Measurements from ENCODE around the gene SUGP2. TPM values are rescaled to one million over a fixed set of nuclear protein-coding genes. Genes with fewer than 3 reads are reported as not detected.

Gene SUGP2
- total and polyA plus RNA-seq, 2 experiments from 2014 or later = 102 to 109 TPM

DNA sequence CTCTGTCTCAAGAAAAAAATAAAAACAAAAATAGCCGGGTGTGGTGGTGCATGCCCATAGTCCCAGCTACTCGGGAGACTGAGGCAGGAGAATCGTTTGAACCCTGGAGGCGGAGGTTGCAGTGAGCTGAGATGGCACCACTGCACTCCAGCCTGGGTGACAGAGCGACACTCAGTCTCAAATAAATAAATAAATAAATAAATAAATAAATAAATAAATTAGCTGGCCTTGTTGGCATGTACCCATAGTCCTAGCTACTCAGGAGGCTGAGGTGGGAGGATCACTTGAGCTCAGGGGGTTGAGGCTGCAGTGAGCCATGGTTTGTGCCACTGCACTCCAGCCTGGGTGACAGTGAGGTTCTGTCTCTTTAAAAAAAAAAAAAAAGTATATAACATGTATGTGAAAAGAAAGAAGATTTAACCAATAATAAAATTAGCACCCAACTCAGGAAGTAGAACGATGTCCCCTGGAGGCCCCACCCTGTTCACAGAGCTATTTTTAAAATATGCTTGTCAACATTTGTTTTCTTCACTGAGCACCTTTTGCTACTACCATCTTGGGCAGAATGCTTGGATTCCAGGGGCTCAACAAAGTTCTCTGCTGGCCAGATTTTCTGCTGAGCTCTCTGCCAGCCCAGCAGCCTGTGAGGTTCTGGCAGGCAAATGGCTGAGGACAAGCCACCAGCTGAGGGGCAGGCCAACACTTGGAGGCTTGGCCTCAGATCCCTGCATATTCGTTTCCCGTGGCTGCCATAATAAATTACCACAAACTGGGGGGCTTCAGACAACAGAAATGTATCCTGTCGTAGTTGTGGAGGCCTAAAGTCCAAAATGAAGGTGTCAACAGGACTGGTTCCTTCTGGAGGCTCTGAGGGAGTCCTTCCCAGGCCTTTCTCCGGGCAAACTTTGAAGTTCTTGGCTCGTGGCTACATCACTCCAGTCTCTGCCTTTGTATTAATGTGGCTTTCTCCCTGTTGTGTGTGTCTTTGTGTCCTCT is 35.6 kb upstream of the SUGP2 start:
- H3K27ac Mint-ChIP-seq = no peak overlapping the region
- Histone ChIP-seq H3K27ac (ENCODE audit: low read depth) (no peak overlapping the region), H3K4me3 (no peak overlapping the region), H3K4me2 (no peak overlapping the region), H3K9me2 (ENCODE audit: insufficient read depth) (no peaks in the 10 kb centered on the region), H3K79me2 (replicated peaks; ENCODE audit: insufficient read depth) (no peaks in the 10 kb centered on the region), H3F3A (replicated peaks; ENCODE audit: low read depth) (no peaks in the 10 kb centered on the region; the same call in 1 of the 2 replicates), H2AFZ (no peak overlapping the region), H3K4me1 (ENCODE audit: insufficient read depth) (peaks cover 11% of the 10 kb centered on the region), H3K27me3 (ENCODE audit: insufficient read depth) (peaks cover 58% of the 10 kb centered on the region), H3K36me3 (ENCODE audit: insufficient read depth) (no peaks in the 10 kb centered on the region), H4K20me1 (replicated peaks; ENCODE audit: insufficient read depth) (no peaks in the 10 kb centered on the region; the same call in 1 of the 2 replicates)
- TF ChIP-seq EZH2 (IDR thresholded peaks at IDR 0.05; ENCODE audit: low read depth, unreplicated experiment) = no peak
- TF ChIP-seq, protein P1, sequence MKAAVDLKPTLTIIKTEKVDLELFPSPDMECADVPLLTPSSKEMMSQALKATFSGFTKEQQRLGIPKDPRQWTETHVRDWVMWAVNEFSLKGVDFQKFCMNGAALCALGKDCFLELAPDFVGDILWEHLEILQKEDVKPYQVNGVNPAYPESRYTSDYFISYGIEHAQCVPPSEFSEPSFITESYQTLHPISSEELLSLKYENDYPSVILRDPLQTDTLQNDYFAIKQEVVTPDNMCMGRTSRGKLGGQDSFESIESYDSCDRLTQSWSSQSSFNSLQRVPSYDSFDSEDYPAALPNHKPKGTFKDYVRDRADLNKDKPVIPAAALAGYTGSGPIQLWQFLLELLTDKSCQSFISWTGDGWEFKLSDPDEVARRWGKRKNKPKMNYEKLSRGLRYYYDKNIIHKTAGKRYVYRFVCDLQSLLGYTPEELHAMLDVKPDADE (IDR thresholded peaks at IDR 0.05) = no peak
- no peak for TF ChIP-seq ZNF331 (CRISPR knock-in tag; IDR thresholded peaks at IDR 0.05; ENCODE audit: low read depth)
- TF ChIP-seq, protein P2, sequence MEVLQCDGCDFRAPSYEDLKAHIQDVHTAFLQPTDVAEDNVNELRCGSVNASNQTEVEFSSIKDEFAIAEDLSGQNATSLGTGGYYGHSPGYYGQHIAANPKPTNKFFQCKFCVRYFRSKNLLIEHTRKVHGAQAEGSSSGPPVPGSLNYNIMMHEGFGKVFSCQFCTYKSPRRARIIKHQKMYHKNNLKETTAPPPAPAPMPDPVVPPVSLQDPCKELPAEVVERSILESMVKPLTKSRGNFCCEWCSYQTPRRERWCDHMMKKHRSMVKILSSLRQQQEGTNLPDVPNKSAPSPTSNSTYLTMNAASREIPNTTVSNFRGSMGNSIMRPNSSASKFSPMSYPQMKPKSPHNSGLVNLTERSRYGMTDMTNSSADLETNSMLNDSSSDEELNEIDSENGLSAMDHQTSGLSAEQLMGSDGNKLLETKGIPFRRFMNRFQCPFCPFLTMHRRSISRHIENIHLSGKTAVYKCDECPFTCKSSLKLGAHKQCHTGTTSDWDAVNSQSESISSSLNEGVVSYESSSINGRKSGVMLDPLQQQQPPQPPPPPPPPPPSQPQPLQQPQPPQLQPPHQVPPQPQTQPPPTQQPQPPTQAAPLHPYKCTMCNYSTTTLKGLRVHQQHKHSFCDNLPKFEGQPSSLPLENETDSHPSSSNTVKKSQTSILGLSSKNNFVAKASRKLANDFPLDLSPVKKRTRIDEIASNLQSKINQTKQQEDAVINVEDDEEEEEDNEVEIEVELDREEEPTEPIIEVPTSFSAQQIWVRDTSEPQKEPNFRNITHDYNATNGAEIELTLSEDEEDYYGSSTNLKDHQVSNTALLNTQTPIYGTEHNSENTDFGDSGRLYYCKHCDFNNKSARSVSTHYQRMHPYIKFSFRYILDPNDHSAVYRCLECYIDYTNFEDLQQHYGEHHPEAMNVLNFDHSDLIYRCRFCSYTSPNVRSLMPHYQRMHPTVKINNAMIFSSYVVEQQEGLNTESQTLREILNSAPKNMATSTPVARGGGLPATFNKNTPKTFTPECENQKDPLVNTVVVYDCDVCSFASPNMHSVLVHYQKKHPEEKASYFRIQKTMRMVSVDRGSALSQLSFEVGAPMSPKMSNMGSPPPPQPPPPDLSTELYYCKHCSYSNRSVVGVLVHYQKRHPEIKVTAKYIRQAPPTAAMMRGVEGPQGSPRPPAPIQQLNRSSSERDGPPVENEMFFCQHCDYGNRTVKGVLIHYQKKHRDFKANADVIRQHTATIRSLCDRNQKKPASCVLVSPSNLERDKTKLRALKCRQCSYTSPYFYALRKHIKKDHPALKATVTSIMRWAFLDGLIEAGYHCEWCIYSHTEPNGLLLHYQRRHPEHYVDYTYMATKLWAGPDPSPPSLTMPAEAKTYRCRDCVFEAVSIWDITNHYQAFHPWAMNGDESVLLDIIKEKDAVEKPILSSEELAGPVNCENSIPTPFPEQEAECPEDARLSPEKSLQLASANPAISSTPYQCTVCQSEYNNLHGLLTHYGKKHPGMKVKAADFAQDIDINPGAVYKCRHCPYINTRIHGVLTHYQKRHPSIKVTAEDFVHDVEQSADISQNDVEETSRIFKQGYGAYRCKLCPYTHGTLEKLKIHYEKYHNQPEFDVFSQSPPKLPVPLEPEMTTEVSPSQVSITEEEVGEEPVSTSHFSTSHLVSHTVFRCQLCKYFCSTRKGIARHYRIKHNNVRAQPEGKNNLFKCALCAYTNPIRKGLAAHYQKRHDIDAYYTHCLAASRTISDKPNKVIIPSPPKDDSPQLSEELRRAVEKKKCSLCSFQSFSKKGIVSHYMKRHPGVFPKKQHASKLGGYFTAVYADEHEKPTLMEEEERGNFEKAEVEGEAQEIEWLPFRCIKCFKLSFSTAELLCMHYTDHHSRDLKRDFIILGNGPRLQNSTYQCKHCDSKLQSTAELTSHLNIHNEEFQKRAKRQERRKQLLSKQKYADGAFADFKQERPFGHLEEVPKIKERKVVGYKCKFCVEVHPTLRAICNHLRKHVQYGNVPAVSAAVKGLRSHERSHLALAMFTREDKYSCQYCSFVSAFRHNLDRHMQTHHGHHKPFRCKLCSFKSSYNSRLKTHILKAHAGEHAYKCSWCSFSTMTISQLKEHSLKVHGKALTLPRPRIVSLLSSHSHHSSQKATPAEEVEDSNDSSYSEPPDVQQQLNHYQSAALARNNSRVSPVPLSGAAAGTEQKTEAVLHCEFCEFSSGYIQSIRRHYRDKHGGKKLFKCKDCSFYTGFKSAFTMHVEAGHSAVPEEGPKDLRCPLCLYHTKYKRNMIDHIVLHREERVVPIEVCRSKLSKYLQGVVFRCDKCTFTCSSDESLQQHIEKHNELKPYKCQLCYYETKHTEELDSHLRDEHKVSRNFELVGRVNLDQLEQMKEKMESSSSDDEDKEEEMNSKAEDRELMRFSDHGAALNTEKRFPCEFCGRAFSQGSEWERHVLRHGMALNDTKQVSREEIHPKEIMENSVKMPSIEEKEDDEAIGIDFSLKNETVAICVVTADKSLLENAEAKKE (CRISPR knock-in tag; IDR thresholded peaks at IDR 0.05) = no peak
- TF ChIP-seq CREB1 (CRISPR knock-in tag; IDR thresholded peaks at IDR 0.05; ENCODE audit: low read depth) = no peak
- no peak for TF ChIP-seq JUNB (IDR thresholded peaks at IDR 0.05; ENCODE audit: unreplicated experiment)
- TF ChIP-seq POLR2AphosphoS5 (IDR thresholded peaks at IDR 0.05; ENCODE audit: low read depth) = no peak
- TF ChIP-seq EZH2phosphoT487 (IDR thresholded peaks at IDR 0.05; ENCODE audit: unreplicated experiment) = no peak
- no peak for TF ChIP-seq ZNF114 (CRISPR knock-in tag; IDR thresholded peaks at IDR 0.05)
- TF ChIP-seq, protein P3, sequence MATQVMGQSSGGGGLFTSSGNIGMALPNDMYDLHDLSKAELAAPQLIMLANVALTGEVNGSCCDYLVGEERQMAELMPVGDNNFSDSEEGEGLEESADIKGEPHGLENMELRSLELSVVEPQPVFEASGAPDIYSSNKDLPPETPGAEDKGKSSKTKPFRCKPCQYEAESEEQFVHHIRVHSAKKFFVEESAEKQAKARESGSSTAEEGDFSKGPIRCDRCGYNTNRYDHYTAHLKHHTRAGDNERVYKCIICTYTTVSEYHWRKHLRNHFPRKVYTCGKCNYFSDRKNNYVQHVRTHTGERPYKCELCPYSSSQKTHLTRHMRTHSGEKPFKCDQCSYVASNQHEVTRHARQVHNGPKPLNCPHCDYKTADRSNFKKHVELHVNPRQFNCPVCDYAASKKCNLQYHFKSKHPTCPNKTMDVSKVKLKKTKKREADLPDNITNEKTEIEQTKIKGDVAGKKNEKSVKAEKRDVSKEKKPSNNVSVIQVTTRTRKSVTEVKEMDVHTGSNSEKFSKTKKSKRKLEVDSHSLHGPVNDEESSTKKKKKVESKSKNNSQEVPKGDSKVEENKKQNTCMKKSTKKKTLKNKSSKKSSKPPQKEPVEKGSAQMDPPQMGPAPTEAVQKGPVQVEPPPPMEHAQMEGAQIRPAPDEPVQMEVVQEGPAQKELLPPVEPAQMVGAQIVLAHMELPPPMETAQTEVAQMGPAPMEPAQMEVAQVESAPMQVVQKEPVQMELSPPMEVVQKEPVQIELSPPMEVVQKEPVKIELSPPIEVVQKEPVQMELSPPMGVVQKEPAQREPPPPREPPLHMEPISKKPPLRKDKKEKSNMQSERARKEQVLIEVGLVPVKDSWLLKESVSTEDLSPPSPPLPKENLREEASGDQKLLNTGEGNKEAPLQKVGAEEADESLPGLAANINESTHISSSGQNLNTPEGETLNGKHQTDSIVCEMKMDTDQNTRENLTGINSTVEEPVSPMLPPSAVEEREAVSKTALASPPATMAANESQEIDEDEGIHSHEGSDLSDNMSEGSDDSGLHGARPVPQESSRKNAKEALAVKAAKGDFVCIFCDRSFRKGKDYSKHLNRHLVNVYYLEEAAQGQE (IDR thresholded peaks at IDR 0.05; ENCODE audit: unreplicated experiment) = no peak
- TF ChIP-seq STAT1 (IDR thresholded peaks at IDR 0.05; ENCODE audit: unreplicated experiment) = no peak
- TF ChIP-seq NANOG (IDR thresholded peaks at IDR 0.05; ENCODE audit: borderline replicate concordance) = no peak
- TF ChIP-seq, protein P4, sequence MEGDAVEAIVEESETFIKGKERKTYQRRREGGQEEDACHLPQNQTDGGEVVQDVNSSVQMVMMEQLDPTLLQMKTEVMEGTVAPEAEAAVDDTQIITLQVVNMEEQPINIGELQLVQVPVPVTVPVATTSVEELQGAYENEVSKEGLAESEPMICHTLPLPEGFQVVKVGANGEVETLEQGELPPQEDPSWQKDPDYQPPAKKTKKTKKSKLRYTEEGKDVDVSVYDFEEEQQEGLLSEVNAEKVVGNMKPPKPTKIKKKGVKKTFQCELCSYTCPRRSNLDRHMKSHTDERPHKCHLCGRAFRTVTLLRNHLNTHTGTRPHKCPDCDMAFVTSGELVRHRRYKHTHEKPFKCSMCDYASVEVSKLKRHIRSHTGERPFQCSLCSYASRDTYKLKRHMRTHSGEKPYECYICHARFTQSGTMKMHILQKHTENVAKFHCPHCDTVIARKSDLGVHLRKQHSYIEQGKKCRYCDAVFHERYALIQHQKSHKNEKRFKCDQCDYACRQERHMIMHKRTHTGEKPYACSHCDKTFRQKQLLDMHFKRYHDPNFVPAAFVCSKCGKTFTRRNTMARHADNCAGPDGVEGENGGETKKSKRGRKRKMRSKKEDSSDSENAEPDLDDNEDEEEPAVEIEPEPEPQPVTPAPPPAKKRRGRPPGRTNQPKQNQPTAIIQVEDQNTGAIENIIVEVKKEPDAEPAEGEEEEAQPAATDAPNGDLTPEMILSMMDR (conservative IDR thresholded peaks at IDR 0.05; ENCODE audit: low read depth in 2 of 2) = no peak
- H3K36me3 Mint-ChIP-seq (ENCODE audit: low read depth) = no peaks in the 10 kb centered on the region
- peaks cover 47% of the 10 kb centered on the region for H3K27me3 Mint-ChIP-seq (ENCODE audit: insufficient read depth, low read depth, poor library complexity)
- DNase-seq (ENCODE audit: low spot score) = no peak
- ATAC-seq = no peak
- no peaks in the 10 kb centered on the region for H3K9me3 Mint-ChIP-seq
- peaks cover 12% of the 10 kb centered on the region; the same call in 2 of the 3 replicates for H3K4me1 Mint-ChIP-seq
- H3K4me3 Mint-ChIP-seq = no peak overlapping the region

Measured in GM23338 (cell line).